A549 (cell line): ENCODE data around the gene TRIM7. TPM values are rescaled to one million over a fixed set of nuclear protein-coding genes. Genes with fewer than 3 reads are reported as not detected.
"Not testable (repeated sequence)": the region's sequence is repeated elsewhere in the genome, so short reads cannot be mapped to it uniquely, and the experiment has no call there.

Experiments
- ATAC-seq, 2 experiments: fragments of 200-7000 bp in 1 of 2; fragments of >200 bp in 1 of 2; cut with Nextera tagmentation in 1 of 2; cut with Tn5 transposase in 1 of 2; 3 replicates each; pipeline versions ENCODE4 v1.8.0 to v1.9.1; 2018 to 2020; ENCODE audit warnings: mild to moderate bottlenecking in 1 of 2, moderate library complexity in 1 of 2
- CTCF ChIA-PET: fragments of 300-600 bp; sonication (Branson Sonifier 250); formaldehyde crosslinking; extraction: SDS; loops from one replicate; lab custom pipeline; 2021; ENCODE audit warnings: antibody characterized with exemption, inconsistent platforms; lab: Yijun Ruan, JAX
- POLR2A ChIA-PET: fragments of 350-600 bp; formaldehyde crosslinking; extraction: SDS; loops from one replicate; lab custom pipeline; 2021; ENCODE audit warnings: antibody characterized with exemption, inconsistent platforms; lab: Yijun Ruan, JAX
- DNase-seq, 2 experiments: peaks; one replicate each; pipeline versions ENCODE4 v3.0.0 to v3.0.0-alpha.2; 2011 to 2016; ENCODE audit warnings: low read depth in 1 of 2, low spot score in 1 of 2
- FAIRE-seq: peaks from 2 replicates; lab custom pipeline; 2011; peaks lifted over from hg19 to GRCh38; lab: Jason Lieb, UNC
- H3K27ac ChIP-seq, 2 experiments: fragments of >200 bp; sonication (Bioruptor Twin); formaldehyde crosslinking; 3 replicates each; pipeline ENCODE4 v1.5.1; 2016 to 2017
- H3K4me1 ChIP-seq: fragments of >200 bp; sonication (Bioruptor Twin); formaldehyde crosslinking; 3 replicates; pipeline ENCODE4 v1.6.1; 2016
- H3K4me2 ChIP-seq: fragments of >200 bp; sonication (Bioruptor Twin); formaldehyde crosslinking; 3 replicates; pipeline ENCODE4 v1.6.1; 2016
- H3K4me3 ChIP-seq: fragments of >200 bp; sonication (Bioruptor Twin); formaldehyde crosslinking; 3 replicates; pipeline ENCODE4 v1.5.1; 2016
- H3K9me3 ChIP-seq: fragments of >200 bp; sonication (Bioruptor Twin); formaldehyde crosslinking; 3 replicates; pipeline ENCODE4 v1.6.1; 2016
- ATOH8 ChIP-seq: fragments of 250-450 bp; sonication (Bioruptor Pico); IDR thresholded peaks from 2 replicates; pipeline ENCODE4 v1.5.0; 2020; ENCODE audit warnings: low read depth, mild to moderate bottlenecking, moderate library complexity
- BHLHE40 ChIP-seq: IDR thresholded peaks from 2 replicates; pipeline ENCODE4 v1.6.1; 2012; ENCODE audit warnings: low read depth, low read length, inconsistent platforms
- CHD4 ChIP-seq: fragments of 200-600 bp; sonication (generic); IDR thresholded peaks from 2 replicates; pipeline ENCODE4 v1.6.1; 2016; ENCODE audit warnings: antibody characterized with exemption, mild to moderate bottlenecking, borderline replicate concordance
- FOSB ChIP-seq: fragments of 250-450 bp; sonication (Bioruptor Pico); IDR thresholded peaks from 2 replicates; pipeline ENCODE4 v1.5.0; 2020; ENCODE audit warnings: mild to moderate bottlenecking, moderate library complexity
- HES2 ChIP-seq: fragments of >200 bp; sonication (Bioruptor Twin); formaldehyde crosslinking; IDR thresholded peaks from 2 replicates; pipeline ENCODE4 v1.6.1; 2016
- KDM1A ChIP-seq: fragments of 200-600 bp; sonication (generic); IDR thresholded peaks from 2 replicates; pipeline ENCODE4 v1.6.1; 2016; ENCODE audit warnings: low read depth, mild to moderate bottlenecking
- PBX3 ChIP-seq: IDR thresholded peaks from 2 replicates; pipeline ENCODE4 v1.6.1; 2012
- PHF8 ChIP-seq: fragments of 200-600 bp; sonication (generic); IDR thresholded peaks from 2 replicates; pipeline ENCODE4 v1.6.1; 2016; ENCODE audit warnings: low read depth, mild to moderate bottlenecking, antibody characterized with exemption, moderate library complexity, borderline replicate concordance
- POLR2AphosphoS2 ChIP-seq: conservative IDR thresholded peaks from 2 replicates; pipeline ENCODE4 v1.6.1; 2012; ENCODE audit warnings: low read length, improper control_type of control experiment, inconsistent platforms
- RCOR1 ChIP-seq: fragments of 150-350 bp; IDR thresholded peaks from 2 replicates; pipeline ENCODE4 v1.6.1; 2014; ENCODE audit warnings: antibody characterized with exemption, low read length, low read depth
- RFX5 ChIP-seq: fragments of 450-650 bp; IDR thresholded peaks from 2 replicates; pipeline ENCODE4 v1.7.1; 2014; ENCODE audit warnings: antibody characterized with exemption, mild to moderate bottlenecking, moderate library complexity
- RNF2 ChIP-seq: fragments of 200-600 bp; sonication (generic); IDR thresholded peaks from 2 replicates; pipeline ENCODE4 v1.6.1; 2016; ENCODE audit warnings: low read depth, mild to moderate bottlenecking, antibody characterized with exemption, moderate library complexity, borderline replicate concordance
- USF2 ChIP-seq: fragments of 450-650 bp; IDR thresholded peaks from 2 replicates; pipeline ENCODE4 v1.6.1; 2014; ENCODE audit warnings: antibody characterized with exemption
- ZC3H11A ChIP-seq: fragments of 450-650 bp; IDR thresholded peaks from 2 replicates; pipeline ENCODE4 v1.6.1; 2014; ENCODE audit warnings: antibody characterized with exemption, mild to moderate bottlenecking
- ZFP36 ChIP-seq: fragments of 450-650 bp; IDR thresholded peaks from 2 replicates; pipeline ENCODE4 v1.6.1; 2014; ENCODE audit warnings: borderline replicate concordance; ENCODE audit not compliant: partially characterized antibody
- ZSCAN20 ChIP-seq: fragments of 250-450 bp; sonication (Bioruptor Pico); IDR thresholded peaks from 2 replicates; pipeline ENCODE4 v1.8.0; 2022; ENCODE audit warnings: mild to moderate bottlenecking, moderate library complexity
- WGBS: methylation state at CpG from one replicate; pipeline ENCODE4 v1.1.6; 2017; ENCODE audit errors: missing lambda C conversion rate; 5-methylcytosine and 5-hydroxymethylcytosine counted together
- polyA plus RNA-seq, 4 experiments: library from polyadenylated mRNA; depleted of rRNA in 3 of 4; stranded (reverse); fragments of >200 nt; fragmentation: RNase III in 1 of 4; extraction: RNeasy Plus Mini Kit Qiagen cat#74134 plus additional on column Dnase treatment in 1 of 4; gene quantifications; 2 replicates in 3 of 4; 3 replicates in 1 of 4; pipeline ENCODE4 v1.2.3, GENCODE V29; 2011 to 2017

The TRIM7 gene
- polyA plus RNA-seq, 2 of the 4 experiments (the other 2 are of a cell fraction) = 21.8 to 30.7 TPM

- 94% methylated on average over 6 of the region's 6 CpGs for WGBS
- Histone ChIP-seq H3K4me3 (no peak overlapping the region), H3K27ac (no peak overlapping the region), H3K4me1 (no peaks in the 10 kb centered on the region), H3K4me2 (no peak overlapping the region), H3K9me3 (no peaks in the 10 kb centered on the region)
- FAIRE-seq (no peak), DNase-seq (no peak), ATAC-seq (no peak)
- TF ChIP-seq FOSB (CRISPR knock-in tag) (no peak), RCOR1 (no peak)
- POLR2A ChIA-PET = no interaction called here
- CTCF ChIA-PET = interaction anchor here (0.7 to 2.9 kb wide), 3 partner anchors 22 to 27 kb away, joined by 3 to 10 read pairs (median 6); no protein-coding TSS in a partner anchor
These were observed 7.1 kb upstream of the TRIM7 start for GRCh38 chr5:181212080-181212479.

GRCh38 chr5:181211208-181211607, 6.2 kb upstream of the TRIM7 start:
- H3K4me2 ChIP-seq = no peak overlapping the region
- ChIA-PET CTCF (interaction anchor here (1.5 to 2.9 kb wide), 2 partner anchors 21 to 23 kb away, joined by 6 to 10 read pairs; no protein-coding TSS in a partner anchor), POLR2A (no interaction called here)
- no peak for DNase-seq
- H3K4me1 ChIP-seq = peaks cover 2% of the 10 kb centered on the region
- no peaks in the 10 kb centered on the region for H3K9me3 ChIP-seq
- no peak overlapping the region for H3K27ac ChIP-seq
- no peak for ATAC-seq
- 75% methylated on average over 7 of the region's 7 CpGs for WGBS
- no peak for FAIRE-seq
- TF ChIP-seq RNF2 = no peak
- TF ChIP-seq ZC3H11A = no peak
- no peak for TF ChIP-seq RCOR1
- no peak for TF ChIP-seq ATOH8
- no peak for TF ChIP-seq CHD4
- no peak for TF ChIP-seq RFX5
- TF ChIP-seq PBX3 = no peak
- TF ChIP-seq ZFP36 = no peak
- no peak for TF ChIP-seq USF2
- no peak for TF ChIP-seq KDM1A
- no peak for TF ChIP-seq HES2
- TF ChIP-seq PHF8 = no peak
- no peak for TF ChIP-seq POLR2AphosphoS2
- TF ChIP-seq BHLHE40 = no peak
- TF ChIP-seq ZSCAN20 (CRISPR knock-in tag) = no peak
- no peak overlapping the region for H3K4me3 ChIP-seq

- H3K4me3 ChIP-seq, ATAC-seq, POLR2A ChIA-PET, DNase-seq, FAIRE-seq, H3K4me1 ChIP-seq, H3K27ac ChIP-seq, H3K9me3 ChIP-seq, H3K4me2 ChIP-seq: not testable (repeated sequence)
- 78% methylated on average over 17 of the region's 17 CpGs for WGBS
- CTCF ChIA-PET = interaction anchor here (2.9 kb wide), 1 partner anchor 23 kb away, joined by 10 read pairs; no protein-coding TSS in a partner anchor
These were observed 5.7 kb upstream of the TRIM7 start for GRCh38 chr5:181210698-181211097.

GRCh38 chr5:181210148-181210547, 5.2 kb upstream of the TRIM7 start:
- POLR2A ChIA-PET = not testable (repeated sequence)
- CTCF ChIA-PET = interaction anchor here (2.9 kb wide), 1 partner anchor 22 kb away, joined by 10 read pairs; no protein-coding TSS in a partner anchor
- H3K4me1 ChIP-seq = peaks cover 10% of the 10 kb centered on the region

GRCh38 chr5:181209006-181209405, 4.0 kb upstream of the TRIM7 start:
- H3K9me3 ChIP-seq, H3K27ac ChIP-seq, DNase-seq, FAIRE-seq, H3K4me2 ChIP-seq, ATAC-seq, H3K4me3 ChIP-seq: not testable (repeated sequence)
- WGBS = 84% methylated on average over 24 of the region's 24 CpGs
- ChIA-PET CTCF (interaction anchor here (1.6 kb wide), 1 partner anchor 12 kb away, joined by 4 read pairs; no protein-coding TSS in a partner anchor), POLR2A (interaction anchor here (2.6 to 6.7 kb wide), 2 partner anchors 14 to 18 kb away, joined by 30 to 159 read pairs; partner anchors contain the start of gene TRIM41)
- H3K4me1 ChIP-seq = peaks cover 10% of the 10 kb centered on the region

More at GRCh38 chr5:181210148-181210547, 5.2 kb upstream of the TRIM7 start:
- ATAC-seq, DNase-seq, H3K27ac ChIP-seq, FAIRE-seq, H3K4me2 ChIP-seq, H3K4me3 ChIP-seq, H3K9me3 ChIP-seq: not testable (repeated sequence)
- 64% methylated on average over 11 of the region's 11 CpGs for WGBS
